HG03060 (cell line): Measurements from ENCODE around the gene CTNNBL1.

Experiments
- ATAC-seq: cut with Tn5 transposase; IDR thresholded peaks from one replicate; pipeline ENCODE4 v1.9.1; 2021; ENCODE audit warnings: low read depth, moderate number of reproducible peaks; ENCODE audit not compliant: unreplicated experiment

The CTNNBL1 gene

GRCh38 chr20:37872161-37872560 lies 178.3 kb downstream of the CTNNBL1 start:
- no peak for ATAC-seq

GRCh38 chr20:37873884-37874283 lies 180.1 kb downstream of the CTNNBL1 start:
- ATAC-seq, result no peak

DNA sequence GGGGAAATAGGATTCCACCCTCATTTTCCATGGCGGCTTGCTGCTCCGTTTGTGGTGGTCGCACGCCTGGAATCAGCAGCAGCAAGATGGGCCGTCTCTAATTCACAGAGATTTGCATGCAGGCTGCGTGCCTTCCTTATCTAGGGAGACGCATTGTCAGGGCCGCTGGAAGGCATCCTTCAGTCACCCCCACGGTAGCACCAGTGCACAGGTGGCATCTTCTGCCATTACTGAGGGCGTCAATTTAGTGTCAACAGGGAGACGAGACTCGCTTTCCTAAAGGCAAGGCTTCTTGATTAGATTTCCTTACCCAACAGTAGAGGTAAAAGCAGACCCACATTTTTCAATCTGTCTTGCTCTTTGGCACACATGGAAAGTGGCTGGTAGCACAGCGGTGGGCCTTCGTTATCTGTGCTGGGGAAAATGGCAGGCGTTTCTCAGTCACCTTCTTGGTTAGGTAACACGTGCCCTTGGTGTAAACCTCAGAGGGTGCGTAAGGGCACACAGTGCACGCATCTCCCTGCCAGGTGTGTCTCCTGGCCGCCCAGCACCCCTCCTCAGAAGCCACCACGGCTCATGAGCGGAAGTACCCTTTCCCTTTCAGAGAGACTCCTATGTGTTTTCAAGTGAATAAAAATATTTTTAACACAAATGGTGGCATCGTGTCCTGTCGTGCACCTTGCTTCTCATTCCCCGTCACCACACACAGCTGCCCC lies 181.8 kb downstream of the CTNNBL1 start:
- no peak for ATAC-seq

DNA sequence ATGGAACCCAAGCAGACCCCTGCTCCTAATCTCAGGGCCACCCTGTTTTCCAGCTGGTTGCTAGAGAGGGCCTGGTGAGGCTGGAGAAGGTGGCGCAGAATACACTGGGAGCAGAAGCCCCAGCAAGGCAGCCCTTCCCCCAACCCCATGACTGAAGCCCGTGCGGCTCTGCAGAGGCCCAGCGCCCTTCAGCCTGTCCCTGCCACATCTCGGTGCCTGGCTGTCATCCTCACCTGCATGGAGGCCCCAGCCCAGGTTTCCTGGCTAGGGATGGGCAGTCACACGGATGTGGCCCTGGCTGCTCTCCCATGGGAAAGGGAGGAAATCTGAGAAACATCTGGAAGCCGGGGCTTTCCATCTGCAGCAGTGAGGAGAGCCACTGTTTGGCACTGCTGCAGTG lies 183.0 kb downstream of the CTNNBL1 start:
- ATAC-seq, result no peak

- no peak for ATAC-seq
Observed at GRCh38 chr20:37877832-37878772, 184.3 kb downstream of the CTNNBL1 start.

- ATAC-seq, result no peak
Observed at GRCh38 chr20:37878835-37879599, 185.2 kb downstream of the CTNNBL1 start.

DNA sequence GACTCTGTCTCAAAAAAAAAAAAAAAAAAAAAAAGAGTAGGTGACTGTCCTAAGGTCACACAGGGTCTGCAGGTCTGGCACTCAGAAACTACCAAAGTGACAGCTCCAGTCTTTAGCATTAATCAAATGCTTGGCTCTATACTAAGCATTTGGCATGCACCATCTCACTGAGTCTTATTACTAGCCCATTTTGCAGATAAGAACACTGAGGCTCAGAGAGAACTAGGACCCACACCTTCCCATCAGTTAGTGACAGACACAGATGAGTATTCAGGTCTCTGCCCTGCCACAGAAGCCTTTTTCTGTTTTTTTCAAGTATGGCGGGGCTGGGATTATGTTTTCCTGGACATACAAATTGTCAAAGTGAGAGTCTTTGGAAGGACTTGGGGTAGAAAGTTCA lies 186.0 kb downstream of the CTNNBL1 start:
- ATAC-seq, result no peak

DNA sequence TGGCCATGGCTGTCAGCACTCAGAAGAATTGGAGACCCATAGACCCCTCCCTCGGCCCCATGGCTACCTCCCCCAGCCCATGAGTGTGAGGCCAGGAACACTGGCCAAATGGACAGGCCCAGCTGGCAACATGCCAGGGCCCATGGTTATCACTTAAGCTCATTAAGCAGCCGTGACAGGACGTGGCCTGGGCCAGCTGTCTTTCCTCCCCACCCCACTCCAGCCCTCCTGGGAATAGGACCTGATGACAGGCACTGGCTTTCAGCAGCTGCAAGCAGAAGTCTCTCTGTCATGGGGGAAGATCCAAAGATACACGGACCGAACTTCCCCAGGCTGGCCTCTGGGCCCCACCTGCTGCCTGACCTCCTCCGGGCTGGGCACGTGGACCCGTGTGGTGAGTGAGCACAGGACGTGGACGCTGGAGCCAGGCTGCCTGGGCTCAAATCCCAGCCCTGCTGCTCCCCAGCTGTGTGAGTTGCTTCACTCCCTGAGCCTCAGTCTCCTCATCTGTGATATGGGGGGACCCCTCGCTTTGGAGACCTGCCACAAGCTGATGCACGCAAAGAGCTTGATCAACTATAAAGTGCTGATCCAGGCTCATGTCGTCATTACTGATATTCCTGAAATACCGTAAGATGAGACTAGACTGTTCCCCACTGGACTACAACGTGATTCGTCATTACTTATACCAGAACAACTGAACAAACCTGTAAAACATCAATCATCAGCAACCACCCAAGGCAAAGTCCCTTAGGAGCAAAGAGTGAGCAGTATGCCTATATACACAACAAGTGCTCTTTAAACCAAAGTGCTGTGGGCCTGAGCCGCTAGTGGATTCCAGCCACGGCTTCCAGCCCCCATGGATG lies 187.1 kb downstream of the CTNNBL1 start:
- ATAC-seq, result no peak

DNA sequence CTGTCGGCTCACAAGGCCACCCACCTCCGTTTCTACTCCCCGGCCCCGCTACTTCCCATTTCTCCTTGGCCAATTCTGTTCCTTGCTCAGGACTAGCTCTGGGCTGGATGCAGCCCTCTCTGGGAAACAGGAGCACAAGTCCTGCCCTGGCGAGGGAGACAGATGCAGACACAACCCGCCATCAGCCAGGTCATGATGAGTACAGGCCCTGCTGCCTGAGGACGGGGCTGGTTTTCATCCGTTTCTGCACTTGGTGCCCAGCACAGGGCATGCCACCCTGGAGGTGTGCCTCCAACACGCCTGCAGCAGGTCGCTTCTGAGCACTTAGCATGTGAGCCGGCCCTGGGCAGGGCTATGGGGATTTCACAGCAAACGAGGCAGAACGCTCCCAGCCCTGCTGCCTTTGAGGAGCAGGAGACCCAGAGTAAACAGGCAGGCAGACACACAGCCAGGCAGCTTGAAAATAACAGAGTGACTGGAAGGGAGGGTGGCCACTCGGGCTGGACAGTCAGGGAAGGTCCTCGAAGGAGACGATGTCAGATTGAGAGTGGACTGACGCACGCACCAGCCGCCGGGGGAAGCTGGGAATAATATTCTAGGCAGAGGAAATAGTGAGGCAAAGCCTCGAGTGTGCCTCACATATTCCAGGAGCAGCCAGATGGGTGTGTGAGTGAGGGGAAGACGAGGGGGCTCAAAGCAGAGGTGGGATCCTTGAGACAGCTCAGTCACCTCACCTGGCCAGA lies 187.9 kb downstream of the CTNNBL1 start:
- no peak for ATAC-seq

DNA sequence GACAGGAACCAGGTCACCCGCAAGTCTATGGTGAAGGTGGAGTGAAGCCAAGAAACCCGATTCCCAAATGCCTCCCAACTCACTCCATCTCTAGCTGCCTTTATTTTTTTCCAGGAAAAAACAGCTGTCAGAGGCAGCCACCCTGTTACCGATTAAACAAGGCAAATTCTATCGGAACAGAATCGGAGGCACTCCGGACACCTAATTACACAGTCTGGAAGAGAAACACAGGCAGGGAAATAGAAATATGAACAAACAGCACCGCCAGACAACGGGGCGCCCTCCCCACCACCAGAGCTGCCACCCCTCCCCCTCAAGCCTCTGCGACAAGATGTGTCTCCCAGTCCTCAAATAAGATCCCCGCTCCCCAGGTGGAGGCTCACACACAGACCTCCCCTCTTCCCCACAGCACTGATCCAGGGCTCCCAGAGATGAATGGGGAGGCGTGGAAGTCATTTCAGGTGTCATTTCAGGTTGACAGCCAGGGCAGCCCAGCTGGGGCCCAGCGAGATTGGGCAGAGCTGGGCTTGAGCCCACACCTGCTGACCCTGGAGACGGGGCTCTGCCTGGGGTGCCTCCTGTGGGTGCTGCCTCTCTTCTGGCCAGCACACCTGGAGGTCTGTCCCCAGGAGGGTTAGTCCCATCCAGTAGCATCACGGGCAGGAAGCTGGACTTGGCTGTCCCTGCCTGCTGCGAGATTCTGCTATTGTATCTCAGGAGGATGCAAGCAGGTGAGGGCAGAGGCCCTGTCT lies 189.3 kb downstream of the CTNNBL1 start:
- no peak for ATAC-seq

DNA sequence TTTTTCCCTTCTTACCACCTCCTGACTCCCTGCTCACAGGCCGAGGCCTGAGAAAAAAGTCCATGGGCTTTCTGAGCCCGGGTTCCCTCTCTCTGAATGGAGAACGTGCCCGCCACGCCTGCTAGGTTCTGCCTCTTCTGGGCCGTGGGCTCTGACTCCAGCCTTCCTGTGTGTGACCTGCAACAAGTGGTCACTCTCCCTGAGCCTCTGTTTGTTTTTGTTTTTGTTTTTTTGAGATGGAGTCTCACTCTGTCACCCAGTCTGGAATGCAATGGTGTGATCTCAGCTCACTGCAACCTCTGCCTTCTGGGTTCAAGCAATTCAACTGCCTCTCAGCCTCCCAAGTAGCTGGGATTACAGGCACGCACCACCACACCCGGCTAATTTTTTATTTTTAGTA lies 191.2 kb downstream of the CTNNBL1 start:
- ATAC-seq, result no peak

DNA sequence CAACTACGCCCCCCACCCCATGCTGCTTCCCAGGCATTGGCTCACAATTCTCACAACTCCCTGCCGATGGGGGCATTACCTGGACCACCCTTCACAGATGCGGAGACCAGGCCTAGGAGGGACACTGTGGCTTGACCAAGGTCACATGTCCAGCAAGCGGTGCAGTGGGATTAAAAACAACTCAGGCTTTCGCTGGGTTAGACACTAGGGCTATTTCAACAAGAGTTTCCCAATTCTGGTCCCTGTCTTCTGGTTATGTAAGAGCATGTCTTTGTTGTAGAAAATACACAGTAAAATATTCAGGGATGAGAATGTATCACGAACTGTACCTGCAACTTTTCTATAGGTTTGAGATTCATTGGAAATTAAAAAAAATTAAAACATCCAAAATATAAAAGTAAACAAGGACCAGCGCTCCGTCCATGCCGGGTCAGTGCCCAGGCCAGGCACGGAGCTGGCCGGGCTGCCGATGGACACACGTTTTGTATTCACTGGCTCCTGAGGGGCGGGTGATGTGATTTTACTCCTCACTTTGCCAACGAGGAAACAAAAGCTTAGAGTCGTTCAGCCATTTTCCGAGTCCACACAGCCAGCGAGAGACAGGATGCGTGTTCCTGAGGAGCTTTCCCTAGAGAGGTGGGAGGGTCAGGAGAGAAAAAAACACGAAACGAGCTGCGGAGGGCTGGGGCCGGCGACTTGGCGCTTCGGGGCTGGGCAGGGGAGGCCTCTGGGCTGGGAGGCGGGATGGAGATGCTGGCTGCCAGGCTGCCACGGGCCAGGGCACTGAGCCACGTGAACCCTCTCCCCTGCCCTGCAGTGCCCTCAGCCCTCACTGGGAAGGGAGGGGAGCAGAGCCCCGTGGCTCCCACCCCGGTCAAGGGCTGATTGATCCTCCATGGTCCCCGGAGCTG lies 192.0 kb downstream of the CTNNBL1 start:
- ATAC-seq, result no peak

DNA sequence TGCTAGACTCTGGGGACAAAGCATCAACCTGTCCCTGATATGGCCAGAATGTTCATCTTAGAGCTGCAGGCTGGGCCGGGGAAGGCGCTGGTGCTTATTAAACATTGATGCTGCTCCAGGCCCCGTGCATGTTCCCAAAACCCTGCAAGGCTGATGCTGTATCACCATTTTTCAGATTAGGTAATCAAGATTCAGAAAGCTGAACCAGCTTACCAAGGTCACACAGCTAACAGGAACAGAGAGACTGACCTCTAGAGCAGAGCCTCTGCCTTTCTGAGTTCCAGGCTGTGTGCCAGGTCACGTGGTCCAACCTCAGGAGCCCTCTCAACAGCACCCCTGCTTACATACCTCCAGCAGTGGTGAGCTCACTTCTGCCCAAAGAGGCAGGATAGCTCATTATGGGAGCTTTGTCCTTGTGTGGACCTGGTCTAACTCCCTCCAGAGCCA lies 193.0 kb downstream of the CTNNBL1 start:
- no peak for ATAC-seq

DNA sequence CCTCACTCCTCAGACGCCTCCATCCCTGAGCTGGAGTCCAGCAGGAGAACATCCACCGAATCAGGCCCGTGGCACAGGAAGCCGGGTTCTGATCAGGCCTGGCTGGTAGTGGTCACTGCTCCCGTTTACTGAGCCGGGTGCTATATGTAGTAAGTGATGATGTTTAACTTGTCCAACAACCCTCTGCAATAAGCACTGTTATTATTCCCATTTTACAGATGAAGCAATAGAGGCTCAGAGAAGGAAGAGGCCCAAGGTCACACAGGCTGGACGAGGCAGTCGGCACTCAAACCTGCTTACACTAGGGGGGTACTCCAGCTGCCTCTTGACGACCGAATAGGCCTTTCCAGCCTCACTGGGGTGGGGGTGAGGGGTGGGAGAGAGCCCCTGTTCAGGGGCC lies 194.8 kb downstream of the CTNNBL1 start:
- no peak for ATAC-seq

GRCh38 chr20:37890108-37890507 lies 196.3 kb downstream of the CTNNBL1 start:
- ATAC-seq, result no peak

GRCh38 chr20:37890643-37891042 lies 196.8 kb downstream of the CTNNBL1 start:
- ATAC-seq, result no peak

DNA sequence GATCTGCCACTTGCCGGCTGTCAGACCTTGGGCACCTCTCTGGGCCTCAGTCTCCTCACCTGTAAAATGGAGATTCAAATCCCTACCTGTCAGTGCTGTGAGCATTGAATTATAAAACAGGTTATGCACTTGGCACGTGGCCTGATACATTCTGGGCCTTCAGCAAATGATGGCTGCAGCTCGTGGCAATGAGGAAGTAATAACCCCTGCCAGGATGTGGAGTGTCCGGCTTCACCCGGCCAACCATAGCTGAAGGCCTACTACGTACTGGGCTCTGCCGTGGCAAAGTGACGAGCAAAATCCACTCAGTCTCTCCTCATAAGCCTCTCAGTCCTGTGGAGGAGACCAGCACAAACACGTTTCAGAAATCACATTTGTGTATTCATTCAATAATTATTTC lies 198.2 kb downstream of the CTNNBL1 start:
- ATAC-seq, result no peak
